ENCODE results near the gene NACA. TPM values are rescaled to one million over a fixed set of nuclear protein-coding genes. Genes with fewer than 3 reads are reported as not detected.

The NACA gene
- total and polyA plus RNA-seq, 2 experiments from 2014 or later, result 891 to 916 TPM

DNA sequence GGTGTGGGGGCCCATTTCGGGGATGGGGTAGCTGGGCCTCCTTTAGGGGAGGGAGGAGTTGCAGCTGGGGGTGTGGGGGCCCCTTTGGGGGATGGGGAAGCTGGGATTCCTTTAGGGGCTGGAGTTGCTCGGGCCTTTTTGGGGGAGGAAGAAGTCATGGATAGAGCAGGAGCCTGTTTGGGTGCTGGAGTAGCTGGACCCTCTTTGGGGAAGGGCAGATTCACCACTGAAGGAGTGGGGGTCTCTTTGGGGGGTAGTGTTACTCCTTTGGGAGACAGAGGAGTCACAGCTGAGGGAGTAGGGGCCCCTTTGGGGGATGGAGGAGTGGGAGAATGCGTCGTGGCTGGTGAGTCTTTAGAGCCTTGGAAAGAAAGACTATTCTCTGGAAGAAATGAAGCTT, 6.5 kb downstream of the NACA start:
- peaks cover 25% of the 10 kb centered on the region for H3K36me3 ChIP-seq
- H3K27ac ChIP-seq, result peak overlapping the region; percentile 64
- H3K9me3 ChIP-seq (ENCODE audit: low read depth), result no peaks in the 10 kb centered on the region

DNA sequence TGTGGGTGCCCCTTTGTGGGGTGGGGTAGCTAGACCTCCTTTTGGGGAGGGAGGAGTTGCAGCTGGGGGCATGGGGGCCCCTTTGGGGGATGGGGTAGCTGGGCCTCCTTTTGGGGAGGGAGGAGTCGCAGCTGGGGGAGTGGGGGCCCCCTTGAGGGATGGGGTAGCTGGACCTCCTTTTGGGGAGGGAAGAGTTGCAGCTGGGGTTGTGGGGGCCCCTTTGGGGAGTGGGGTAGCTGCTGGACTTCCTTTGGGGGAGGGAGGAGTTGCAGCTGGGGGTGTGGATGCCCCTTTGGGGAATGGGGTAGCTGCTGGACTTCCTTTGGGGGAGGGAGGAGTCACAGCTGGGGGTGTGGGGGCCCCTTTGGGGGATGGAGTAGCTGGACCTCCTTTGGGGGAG, 7.0 kb downstream of the NACA start:
- peaks cover 44% of the 10 kb centered on the region for H3K4me1 ChIP-seq (ENCODE audit: low read depth)

More for the DNA sequence above, 6.5 kb downstream of the NACA start:
- Histone ChIP-seq H3K4me3 (no peak overlapping the region), H3K27me3 (no peaks in the 10 kb centered on the region), H3K4me1 (ENCODE audit: low read depth) (peaks cover 49% of the 10 kb centered on the region)
- TF ChIP-seq, protein P1, sequence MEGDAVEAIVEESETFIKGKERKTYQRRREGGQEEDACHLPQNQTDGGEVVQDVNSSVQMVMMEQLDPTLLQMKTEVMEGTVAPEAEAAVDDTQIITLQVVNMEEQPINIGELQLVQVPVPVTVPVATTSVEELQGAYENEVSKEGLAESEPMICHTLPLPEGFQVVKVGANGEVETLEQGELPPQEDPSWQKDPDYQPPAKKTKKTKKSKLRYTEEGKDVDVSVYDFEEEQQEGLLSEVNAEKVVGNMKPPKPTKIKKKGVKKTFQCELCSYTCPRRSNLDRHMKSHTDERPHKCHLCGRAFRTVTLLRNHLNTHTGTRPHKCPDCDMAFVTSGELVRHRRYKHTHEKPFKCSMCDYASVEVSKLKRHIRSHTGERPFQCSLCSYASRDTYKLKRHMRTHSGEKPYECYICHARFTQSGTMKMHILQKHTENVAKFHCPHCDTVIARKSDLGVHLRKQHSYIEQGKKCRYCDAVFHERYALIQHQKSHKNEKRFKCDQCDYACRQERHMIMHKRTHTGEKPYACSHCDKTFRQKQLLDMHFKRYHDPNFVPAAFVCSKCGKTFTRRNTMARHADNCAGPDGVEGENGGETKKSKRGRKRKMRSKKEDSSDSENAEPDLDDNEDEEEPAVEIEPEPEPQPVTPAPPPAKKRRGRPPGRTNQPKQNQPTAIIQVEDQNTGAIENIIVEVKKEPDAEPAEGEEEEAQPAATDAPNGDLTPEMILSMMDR (IDR thresholded peaks at IDR 0.05; ENCODE audit: low read depth, low read length), result no peak
- DNase-seq (ENCODE audit: low read depth in 1 of 2, low spot score in 1 of 2), result no peak

DNA sequence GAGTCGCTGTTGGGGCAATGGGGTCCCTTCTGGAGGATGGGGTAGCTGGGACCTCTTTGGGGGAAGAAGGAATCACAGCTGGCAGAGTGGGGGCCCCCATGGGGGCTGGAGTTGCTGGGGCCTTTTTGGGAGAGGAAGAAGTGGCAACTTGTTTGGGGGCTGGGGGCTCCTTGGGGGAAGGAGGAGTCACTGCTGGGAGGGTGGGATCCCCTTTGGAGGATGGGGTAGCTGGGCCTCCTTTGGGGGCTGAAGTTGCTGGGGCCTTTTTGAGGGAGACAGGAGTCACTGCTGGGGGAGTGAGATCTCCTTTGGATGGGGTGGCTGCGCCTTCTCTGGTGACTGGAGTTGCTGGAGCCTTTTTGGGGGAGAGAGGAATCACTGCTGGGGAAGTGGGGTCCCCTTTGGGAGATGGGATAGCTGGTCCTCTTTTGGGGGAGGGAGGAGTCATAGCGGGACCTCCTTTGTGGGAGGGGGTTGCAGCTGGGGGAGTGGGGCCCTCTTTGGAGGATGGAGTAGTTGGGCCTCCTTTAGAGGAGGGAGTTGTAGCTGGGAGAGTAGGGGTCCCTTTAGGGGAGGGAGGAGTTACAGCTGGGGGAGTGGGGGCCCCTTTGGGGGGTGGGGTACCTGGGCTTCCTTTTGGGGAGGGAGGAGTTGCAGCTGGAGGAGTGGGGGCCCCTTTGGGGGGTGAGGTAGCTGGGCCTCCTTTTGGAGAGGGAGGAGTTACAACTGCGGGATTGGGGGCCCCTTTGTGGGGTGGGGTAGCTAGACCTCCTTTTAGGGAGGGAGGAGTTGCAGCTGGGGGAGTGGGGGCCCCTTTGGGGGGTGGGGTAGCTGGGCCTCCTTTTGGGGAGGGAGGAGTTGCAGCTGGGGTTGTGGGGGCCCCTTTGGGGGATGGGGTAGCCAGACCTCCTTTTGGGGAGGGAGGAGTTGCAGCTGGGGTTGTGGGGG, 7.9 kb downstream of the NACA start:
- H3K36me3 ChIP-seq, result peaks cover 32% of the 10 kb centered on the region

More for the DNA sequence above, 7.0 kb downstream of the NACA start:
- no peak overlapping the region for H3K4me3 ChIP-seq
- TF ChIP-seq, protein P1 (IDR thresholded peaks at IDR 0.05; ENCODE audit: low read depth, low read length), result no peak
- H3K27ac ChIP-seq, result peak overlapping the region; percentile 64
- no peaks in the 10 kb centered on the region for H3K27me3 ChIP-seq
- peaks cover 30% of the 10 kb centered on the region for H3K36me3 ChIP-seq
- no peaks in the 10 kb centered on the region for H3K9me3 ChIP-seq (ENCODE audit: low read depth)
- no peak for DNase-seq (ENCODE audit: low read depth in 1 of 2, low spot score in 1 of 2)

DNA sequence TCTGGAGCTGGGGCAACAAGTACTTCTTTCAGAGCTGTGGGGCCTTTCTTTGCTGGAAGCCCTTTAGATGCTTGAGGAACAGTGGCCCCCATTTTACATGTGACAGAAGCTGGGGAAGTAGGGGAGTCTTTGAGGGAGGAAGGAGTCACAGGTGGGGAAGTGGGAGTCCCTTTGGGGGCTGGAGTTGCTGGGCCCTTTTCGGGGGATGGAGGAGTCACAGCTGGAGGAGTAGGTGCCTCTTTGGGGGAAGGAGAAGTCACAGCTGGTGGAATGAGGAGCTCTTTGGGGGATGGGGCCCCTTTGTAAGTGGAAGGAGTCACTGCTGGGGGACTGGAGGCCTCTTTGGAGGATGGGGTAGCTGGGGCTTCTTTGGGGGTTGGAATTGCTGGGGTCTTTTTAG, 8.6 kb downstream of the NACA start:
- peak overlapping the region; percentile 64 for H3K27ac ChIP-seq
- H3K4me1 ChIP-seq (ENCODE audit: low read depth), result peaks cover 27% of the 10 kb centered on the region
- no peak for DNase-seq (ENCODE audit: low read depth in 1 of 2, low spot score in 1 of 2)
- peaks cover 34% of the 10 kb centered on the region for H3K36me3 ChIP-seq
- no peaks in the 10 kb centered on the region for H3K9me3 ChIP-seq (ENCODE audit: low read depth)
- TF ChIP-seq, protein P1 (IDR thresholded peaks at IDR 0.05; ENCODE audit: low read depth, low read length), result no peak
- H3K4me3 ChIP-seq, result no peak overlapping the region
- H3K27me3 ChIP-seq, result no peaks in the 10 kb centered on the region

More for the DNA sequence above, 7.9 kb downstream of the NACA start:
- no peaks in the 10 kb centered on the region for H3K9me3 ChIP-seq (ENCODE audit: low read depth)
- no peak overlapping the region for H3K4me3 ChIP-seq
- peak overlapping the region; percentile 64 for H3K27ac ChIP-seq
- no peak for DNase-seq (ENCODE audit: low read depth in 1 of 2, low spot score in 1 of 2)
- TF ChIP-seq, protein P1 (IDR thresholded peaks at IDR 0.05; ENCODE audit: low read depth, low read length), result no peak
- peaks cover 34% of the 10 kb centered on the region for H3K4me1 ChIP-seq (ENCODE audit: low read depth)
- no peaks in the 10 kb centered on the region for H3K27me3 ChIP-seq

DNA sequence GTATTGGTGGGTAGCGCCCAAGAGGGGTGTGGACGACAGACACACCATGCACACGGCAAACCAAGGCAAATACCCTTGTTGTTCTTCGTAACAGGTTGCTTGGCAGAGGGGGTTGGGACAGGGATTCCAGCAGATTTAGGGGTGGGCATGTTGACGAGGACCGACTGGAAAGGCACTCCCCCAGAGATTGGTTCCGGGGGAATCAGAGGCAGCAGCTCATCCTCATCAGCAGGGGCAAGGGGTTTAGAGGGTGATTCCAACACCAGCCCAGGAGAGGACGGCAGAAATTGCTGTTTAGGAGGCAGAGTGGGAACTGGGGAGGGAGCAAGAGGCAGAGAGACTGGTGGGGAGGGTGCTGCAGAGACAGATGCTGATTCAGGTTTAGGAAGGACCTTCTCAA, 9.3 kb downstream of the NACA start:
- Histone ChIP-seq H3K4me3 (no peak overlapping the region), H3K4me1 (ENCODE audit: low read depth) (peaks cover 22% of the 10 kb centered on the region), H3K9me3 (ENCODE audit: low read depth) (no peaks in the 10 kb centered on the region), H3K27me3 (no peaks in the 10 kb centered on the region), H3K27ac (peak overlapping the region; percentile 64), H3K36me3 (peaks cover 38% of the 10 kb centered on the region)
- DNase-seq (ENCODE audit: low read depth in 1 of 2, low spot score in 1 of 2), result no peak
- TF ChIP-seq, protein P1 (IDR thresholded peaks at IDR 0.05; ENCODE audit: low read depth, low read length), result no peak

All from cardiac muscle cell (in vitro differentiated cells and primary cell).